ENCODE data around the gene ZNF467.

The ZNF467 gene

DNA sequence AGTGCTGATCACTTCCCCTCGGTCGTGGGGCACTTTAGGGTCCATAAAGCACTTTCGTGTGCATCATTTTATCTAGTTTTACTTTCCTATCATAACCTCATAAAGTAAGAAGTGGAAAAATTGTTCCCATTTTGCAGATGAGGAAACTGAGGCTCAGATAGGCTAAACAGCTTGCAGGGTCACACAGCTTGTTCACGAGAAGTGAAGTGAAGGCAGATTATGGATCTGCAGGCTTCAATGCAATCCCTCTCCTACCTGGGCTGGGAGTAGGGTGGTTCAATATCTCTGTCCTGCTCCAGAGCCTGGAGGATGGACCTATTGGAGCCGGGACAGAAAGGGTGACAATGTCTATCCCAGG lies 10.8 kb upstream of the ZNF467 start:
- DNase-seq = no peak

DNA sequence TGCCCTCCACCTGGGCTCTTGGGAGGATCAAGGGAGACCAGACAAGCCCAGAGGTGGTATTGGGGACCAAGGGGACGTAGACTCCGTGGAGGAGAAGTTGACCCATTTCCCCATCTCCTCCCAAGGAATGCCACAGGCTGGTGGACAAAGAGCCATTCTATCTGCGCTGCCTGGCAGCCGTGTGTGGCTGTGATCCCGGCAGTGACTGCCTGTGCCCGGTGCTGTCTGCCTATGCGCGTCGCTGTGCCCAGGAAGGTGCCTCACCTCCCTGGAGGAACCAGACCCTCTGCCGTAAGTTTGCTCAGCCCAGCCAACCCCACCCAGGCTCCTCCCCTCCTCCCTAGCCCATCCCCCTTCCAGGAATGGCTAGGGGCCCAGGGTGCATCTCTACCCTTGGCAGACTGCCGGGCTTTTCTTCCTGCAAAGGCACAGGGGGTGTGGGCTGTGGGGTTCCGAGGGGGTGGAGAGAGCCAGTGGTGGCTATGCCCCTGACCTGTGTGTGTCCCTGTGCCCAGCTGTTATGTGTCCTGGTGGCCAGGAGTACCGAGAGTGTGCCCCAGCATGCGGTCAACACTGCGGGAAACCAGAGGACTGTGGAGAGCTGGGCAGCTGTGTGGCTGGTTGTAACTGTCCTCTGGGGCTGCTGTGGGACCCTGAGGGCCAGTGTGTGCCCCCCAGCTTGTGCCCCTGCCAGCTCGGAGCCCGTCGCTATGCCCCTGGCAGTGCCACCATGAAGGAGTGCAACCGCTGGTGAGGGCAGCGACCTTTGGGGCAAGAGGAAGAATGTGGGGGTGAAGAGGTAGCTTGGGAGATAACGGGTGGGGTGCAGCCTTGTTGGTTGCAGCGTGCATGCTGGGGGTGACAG lies 10.2 kb upstream of the ZNF467 start:
- no peak for DNase-seq

DNA sequence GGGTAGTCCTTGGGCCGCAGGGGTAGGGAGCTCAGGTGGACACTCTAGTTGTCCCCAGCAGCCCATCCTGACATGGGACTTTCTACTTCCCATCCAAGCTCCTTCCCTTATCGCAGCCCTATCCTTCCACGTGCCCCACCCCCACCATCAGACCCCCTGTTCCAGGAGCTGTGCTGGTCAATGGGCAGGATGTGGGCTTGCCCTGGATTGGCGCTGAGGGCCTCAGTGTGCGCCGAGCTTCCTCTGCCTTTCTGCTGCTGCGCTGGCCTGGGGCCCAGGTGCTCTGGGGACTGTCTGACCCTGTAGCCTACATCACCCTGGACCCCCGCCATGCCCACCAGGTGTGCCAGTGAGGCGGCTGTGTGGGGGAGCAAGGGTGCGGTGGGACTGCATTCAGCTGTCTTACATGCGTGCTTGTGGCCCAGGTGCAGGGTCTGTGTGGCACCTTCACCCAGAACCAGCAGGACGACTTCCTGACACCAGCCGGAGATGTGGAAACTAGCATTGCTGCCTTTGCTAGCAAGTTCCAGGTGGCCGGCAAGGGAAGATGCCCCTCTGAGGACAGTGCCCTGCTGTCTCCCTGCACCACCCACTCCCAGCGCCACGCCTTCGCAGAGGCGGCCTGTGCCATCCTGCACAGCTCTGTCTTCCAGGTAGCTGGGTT lies 9.4 kb upstream of the ZNF467 start:
- DNase-seq = no peak

DNA sequence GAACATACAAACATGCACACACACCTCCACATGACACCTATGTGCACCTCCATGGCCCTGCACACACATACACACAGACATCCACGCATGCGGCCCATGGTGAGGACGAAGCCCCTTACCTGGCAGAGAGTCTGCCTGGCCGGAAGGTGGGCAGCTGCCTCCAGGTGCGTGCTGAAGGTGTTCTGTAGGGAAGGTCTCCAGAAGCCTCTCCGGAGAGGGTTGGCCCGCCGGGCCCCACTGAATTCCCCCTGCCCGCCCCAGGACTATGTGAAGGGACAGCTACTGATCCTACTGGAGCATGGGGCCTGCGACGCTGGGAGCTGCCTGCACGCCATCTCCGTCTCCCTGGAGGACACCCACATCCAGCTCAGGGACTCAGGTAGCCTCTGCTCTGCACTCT lies 8.5 kb upstream of the ZNF467 start:
- DNase-seq = no peak

DNA sequence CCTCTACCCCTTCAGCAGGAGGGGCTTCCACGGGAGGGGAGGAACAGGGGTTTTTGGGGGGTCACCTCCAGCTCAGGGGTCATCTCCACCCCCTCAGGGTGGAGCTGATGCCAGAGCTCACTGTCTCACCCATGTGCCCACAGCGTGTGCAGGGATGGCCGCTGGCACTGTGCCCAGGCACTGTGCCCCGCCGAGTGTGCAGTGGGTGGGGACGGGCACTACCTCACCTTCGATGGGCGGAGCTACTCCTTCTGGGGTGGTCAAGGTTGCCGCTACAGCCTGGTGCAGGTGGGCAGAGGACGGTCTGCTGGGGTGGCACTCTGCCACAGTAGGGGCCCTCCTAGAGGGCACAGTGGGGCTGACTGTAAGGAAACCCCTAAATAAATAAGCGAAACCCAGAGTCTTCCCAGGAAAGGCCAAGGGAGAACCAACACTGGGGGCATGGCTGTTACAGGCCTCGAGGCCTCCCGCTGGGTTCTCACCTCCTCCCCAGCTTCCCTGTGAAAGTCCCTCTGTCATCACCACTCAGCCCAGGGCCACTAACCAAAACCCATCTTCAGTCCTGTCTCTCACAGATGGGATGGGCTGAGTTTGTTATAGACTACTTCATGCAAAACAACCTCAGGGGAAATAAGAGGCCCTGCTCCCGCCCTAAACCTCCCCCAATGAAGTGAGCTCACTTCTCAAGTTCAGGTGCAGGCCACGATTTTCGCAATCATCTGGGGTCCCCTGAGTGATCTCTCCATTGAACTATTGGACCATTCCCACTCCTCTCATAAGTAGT lies 7.4 kb upstream of the ZNF467 start:
- DNase-seq = no peak

DNA sequence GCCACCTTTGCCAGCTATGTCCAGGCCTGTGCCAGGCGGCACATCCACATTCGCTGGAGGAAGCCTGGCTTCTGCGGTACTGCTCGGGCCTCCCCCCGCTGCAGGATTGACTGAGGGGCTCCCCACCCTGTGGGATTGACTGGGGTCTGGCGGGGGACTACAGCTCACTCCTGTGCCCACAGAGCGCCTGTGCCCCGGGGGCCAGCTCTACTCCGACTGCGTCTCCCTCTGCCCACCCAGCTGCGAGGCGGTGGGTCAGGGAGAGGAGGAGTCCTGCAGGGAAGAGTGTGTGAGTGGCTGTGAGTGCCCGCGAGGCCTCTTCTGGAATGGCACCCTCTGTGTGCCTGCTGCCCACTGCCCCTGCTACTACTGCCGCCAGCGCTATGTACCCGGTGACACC lies 6.7 kb upstream of the ZNF467 start:
- DNase-seq = no peak

DNA sequence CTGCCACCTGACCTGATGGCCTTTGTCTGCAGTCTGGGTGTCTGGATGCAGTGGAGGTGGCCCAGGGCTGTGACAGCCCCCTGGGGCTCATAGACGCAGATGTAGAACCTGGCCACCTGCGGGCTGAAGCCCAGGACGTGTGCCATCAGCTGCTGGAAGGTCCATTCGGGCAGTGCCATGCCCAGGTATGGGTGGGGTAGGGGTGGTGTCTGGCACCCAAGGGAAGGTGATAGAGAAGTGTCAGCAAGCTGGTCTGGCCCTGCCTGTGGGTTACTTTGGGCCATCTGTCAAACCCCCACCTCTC lies 6.1 kb upstream of the ZNF467 start:
- DNase-seq = no peak

DNA sequence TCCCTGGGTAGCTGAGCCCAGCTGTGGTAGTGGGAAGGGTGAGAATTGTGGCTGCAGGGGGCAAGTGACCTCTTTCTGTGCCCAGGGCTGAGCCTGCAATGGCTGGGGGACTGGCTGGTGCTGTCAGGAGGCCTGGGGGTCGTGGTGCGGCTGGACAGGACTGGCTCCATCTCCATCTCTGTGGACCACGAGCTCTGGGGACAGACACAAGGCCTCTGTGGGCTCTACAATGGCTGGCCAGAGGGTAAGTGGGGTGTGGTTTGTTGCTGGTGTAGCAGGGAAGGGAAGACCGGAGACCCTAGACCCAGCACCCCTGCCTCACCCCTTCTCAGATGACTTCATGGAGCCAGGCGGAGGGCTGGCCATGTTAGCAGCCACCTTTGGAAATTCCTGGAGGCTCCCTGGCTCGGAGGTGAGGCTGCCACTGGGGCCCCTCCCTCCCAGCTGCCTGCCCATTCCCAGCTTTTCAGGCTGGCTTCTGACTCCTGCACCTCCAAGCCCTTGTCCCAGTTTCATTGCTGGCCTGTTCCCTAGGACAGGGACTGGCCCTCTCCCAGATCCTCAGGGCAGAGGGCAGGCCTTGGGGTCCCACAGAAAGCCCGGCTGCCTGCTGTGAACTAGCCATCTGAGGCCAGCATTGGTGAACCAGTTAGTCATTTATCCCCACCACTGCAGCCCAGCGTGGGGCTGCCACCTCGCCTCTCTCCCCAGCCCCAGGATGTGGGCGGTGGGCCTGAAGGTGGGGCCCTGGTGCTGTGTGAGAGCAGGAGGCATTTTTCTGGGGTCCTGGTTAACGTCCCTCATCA lies 5.5 kb upstream of the ZNF467 start:
- no peak for DNase-seq

DNA sequence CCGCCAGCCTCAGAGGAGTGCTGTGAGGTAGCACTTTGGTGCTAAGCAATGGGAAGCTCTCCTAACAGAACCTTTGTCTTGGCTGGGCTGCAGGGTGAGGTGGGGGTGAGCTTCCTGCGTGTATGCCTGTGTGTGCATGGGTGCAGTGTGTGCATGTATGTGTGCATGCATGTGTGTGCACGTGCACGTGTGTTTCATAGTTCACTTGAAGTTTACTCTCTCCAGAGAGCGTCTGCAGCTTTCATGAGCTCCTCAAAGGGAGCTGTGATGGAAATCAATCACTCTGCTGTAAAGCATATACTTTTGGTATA lies 4.9 kb upstream of the ZNF467 start:
- DNase-seq = no peak

DNA sequence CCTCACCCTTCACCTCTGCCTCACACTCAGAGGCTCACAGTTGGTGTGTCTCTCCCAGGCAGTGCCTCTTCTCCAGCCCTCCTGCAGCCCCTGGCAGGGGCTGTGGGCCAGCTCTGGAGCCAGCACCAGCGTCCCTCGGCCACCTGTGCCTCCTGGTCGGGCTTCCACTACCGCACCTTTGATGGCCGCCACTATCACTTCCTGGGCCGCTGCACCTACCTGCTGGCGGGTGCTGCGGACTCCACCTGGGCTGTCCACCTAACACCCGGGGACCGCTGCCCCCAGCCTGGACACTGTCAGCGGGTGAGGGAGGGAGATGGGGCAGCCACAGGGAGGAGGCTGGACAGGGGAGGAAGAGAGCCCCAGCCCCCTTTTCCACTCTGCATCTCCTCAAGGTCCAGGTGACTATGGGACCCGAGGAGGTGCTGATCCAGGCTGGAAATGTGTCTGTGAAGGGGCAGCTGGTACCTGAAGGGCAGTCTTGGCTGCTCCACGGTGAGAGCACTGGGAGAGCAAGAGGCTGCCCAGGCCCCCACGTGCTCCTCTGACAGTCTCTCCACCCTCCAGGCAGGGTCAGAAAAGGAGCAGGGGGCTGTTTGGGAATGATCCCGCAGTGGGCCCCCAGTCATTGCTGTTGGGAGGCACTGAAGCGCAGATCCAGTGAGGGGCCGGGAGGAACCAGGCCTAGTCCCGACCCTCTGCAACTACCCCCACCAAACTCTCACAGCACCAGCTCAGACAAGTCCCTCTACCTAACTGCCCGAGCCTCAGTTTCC lies 4.4 kb upstream of the ZNF467 start:
- no peak for DNase-seq

DNA sequence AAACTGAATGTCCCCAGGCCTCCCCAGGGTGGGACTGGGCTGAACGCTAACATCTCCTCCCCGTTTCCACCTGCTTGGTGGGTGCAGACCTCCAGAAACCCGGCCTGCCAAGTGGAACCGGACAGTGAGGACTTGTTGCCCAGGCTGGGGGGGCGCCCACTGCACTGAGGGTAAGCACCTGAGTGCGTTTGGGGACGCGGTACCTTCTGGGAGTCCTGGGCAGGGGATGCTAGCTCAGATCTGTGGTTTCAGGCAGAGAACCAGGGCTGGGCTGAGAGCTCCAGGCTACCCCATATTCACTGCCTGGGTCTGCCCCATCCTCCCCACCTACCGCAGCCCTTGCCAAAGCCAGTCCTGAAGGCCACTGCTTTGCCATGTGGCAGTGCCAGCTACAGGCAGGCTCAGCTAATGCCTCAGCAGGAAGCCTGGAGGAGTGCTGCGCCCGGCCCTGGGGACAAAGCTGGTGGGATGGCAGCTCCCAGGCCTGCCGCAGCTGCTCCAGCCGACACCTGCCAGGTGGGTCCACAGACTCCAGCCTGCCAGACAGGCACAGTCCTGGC lies 3.5 kb upstream of the ZNF467 start:
- no peak for DNase-seq

DNA sequence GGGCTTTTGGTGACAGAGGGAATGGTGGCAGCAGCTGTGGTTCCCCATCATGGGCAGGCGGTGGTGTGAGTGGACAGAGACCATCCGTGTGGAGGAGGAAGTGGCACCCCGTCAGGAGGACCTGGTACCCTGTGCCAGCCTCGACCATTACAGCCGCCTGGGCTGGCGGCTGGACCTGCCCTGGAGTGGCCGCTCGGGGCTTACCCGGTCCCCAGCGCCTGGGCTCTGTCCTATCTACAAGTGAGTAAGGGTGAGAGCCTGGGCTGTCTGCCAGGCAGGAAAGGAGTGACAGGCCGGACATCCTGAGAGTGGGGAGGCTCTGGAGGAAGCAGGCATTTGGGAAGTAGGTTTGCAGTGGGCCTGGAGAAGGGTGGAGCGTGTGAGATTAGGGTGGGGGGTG lies 2.9 kb upstream of the ZNF467 start:
- DNase-seq = no peak

DNA sequence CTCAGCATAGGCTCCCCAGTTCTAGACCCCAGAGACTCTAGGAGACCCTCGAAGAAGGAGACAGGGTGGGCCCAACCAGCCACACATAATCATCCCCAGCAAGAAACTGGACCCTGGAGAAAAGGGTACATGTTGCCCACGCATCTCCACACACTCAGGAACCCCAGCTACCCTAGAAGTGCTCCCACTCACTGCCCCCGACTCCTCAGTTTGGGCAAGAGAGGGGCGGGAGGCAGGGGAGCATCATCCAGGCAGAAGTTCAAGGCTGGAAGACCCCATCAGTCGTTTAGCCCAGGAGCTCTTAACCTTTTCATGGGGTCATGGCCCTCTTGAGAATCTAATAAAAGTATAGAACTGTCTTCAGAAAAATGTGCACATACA lies 1.8 kb upstream of the ZNF467 start:
- DNase-seq = no peak

DNA sequence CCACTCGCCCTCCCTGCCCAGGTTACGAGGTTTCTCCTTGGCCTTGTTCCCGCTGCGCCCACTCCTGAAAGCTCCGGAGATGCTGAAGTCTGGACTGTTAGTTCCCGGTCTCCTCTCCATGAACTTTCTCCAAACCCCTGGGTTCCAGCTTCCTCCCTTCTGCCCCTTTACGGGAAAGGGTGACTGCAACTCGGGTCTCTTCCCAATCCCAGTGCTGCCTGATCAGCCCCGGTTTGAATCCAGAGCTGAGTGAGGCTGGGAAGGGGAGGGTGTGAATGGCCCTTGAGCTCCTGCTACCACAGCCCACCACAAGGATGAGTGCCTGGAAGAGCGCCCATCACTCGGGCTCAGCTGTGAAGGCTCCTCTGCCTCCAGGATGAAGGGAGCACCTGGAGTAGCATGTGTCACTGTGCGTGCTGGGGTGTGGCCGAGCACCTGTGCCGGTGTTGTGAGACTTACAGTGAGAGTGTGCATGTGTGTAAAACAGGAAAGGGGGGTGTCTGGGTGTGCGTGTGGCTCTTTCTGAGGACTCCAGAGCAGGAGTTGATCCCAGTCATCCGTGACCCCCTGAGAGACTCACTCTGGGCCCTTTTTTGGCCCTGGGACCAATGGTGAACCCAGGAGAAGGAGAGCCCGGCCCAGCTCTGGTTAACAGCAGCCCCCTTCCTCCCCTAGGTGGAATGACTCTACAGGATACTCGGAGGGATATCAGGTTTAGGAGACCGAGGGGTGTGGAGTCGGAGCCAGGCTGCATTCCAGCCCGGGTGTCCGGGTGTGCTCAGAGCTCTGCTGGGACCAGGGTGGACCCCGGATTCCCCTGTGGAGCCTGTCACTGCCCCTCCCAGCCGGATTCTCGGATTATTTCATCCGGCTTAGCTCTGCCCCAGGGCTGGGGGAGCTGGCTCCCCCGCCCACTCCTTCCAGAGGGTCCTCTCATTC lies 1.1 kb upstream of the ZNF467 start:
- no peak for DNase-seq

DNA sequence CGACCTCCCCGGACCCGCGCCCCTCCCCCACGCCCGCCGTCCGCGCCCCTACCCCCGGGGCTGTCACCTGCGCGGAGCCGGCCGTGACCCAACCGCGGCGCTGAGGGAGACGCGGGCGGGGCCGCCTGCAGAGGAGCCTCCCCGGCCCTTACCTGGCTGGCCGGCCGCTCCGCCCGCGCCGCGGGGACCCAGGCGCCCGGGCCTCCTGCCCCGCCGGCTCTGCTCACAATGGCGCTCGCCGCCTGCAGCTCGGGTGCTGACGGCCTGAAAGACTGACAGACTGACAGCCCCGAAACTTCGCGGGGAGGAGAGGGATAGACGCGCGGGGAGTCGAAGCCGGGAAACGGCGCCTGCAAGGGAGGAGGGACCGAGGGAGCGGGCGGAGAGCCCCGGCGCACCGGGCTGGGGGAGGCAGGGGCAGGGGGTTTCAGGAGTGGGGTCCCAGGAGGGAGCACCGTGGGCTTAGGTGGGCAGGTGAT lies 393 bp downstream of the ZNF467 start:
- DNase-seq = no peak

DNA sequence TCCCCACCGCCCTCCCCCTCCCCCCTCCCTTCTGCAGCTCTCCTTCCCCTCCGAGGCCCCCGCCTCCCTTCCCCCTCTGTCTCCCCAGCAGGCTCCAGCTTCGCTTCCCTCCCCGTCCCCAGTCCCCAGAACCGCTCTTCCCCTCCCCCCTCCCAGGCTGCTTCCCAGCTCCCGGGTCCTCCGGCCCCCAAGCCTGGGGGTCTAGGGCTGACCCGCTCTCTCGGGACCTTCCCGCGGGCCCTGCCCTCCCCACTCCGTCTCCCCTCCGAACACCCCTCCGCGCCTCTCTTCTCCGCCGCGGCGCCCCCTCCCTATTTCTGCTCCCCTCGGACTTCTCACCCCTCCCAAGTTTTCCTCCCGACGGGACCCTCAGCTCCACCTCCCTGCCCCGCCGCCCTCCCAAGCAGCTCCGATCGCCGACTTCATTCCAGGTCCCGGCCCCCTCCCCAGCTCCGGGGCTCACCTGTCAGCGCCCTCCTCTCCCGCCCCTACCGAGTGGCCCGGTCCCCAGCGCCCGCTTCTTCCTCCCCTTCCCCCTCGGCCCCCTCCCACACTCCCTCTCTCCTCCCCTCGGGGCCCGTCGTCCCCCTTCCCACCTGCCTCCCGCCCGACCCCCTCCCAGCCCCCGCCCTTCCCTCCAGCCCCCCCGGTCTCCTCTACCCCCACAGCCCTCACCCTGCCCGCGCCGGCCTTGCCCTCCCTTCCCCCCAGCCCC lies 990 bp downstream of the ZNF467 start:
- DNase-seq = no peak

DNA sequence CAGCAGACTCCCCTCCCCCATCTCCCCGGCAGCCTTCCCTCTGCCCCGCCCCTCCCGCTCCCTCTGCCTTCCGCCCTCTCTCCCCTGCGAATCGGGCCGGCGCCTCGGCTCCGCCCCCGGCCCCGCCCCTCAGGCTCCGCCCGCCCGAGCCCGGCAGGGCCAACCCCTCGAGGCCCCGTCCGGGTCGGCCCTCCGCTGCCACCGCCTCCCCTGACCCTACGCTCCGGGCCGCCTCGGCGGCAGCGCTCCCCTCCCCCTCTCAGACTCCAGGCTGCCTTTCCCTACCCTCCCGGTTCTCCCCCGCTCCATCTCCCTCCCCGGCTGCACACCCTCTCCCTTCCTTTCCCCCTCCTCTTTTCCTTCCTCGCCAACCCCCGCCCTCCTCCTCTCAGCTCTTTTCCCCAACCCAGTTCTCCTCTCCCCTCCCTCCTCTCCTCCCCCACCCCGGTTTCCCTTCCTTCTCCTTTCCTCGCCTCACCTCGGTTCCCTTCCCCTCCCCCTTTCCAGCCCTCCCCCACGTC lies 1.6 kb downstream of the ZNF467 start:
- peak; percentile 80 to 87 for DNase-seq

DNA sequence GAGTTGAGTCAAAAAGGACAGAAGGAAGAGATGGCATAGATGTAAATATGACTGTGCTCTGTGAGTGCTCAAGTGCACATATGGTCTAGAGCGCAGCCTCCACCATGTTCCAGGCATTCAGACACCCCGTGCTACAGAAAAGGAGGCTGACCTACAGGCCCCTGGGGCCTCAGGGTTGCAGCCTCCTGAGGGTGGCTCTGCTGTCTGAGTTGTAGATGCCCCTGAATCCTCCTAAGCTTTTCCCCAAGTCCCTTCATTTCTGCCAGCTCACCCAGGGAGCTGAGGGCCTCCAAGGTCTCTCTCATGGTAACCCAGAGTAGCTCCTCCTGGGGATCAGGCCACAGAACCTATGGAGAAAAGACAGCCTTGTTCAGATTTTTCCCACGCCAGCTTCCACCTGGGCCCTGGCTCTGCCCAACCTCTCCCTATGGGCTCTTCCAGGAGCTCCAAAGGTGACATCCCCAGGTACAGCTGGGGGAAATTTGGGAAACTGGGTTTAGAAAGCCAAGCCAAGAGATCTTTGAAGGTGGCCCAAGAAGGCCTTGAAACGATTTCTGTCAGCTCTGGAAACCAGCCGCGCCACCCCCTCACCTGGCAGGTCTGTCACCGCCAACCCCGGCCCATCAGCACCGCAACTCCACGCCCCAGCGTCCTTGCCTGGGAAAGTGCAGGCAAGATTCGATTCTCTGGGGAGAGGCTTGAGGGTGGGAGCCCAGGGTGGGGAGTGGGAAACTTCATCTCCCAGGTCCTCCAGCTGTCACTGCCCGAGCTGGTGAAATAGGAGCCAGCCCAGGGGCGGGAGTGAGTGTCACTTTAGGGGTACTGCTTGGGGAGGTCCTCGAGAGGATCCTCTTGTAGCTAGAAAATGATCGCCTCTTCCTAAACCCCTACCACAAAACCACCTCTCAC lies 2.4 kb downstream of the ZNF467 start:
- DNase-seq = no peak

DNA sequence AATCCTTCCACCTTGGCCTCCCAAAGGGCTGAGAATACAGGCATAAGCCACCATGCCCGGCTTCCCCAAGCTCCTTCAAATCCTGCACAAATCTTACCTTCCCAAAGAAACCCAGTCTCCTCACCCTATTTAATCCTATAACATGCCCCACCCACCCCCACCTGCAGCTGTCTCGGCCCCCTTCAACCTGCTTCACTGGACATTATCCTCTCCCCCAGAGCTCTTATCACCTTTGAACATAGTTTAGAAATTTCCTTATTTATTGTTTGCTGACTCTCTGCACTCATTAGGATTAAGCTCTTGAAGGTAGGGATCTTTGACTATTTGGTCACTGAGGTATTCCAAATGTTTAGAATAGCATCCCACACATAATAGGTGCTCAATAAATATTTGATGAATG lies 3.5 kb downstream of the ZNF467 start:
- no peak for DNase-seq

Data from NCI-H1930 (cell line).